Stimulated activated CD8-positive, alpha-beta memory T cell treated with anti-CD3 and anti-CD28 coated beads, Interleukin-15, amount 100 ng/mL, for 1 hour (primary cell): ENCODE measurements around the gene ASTN2.
"Not testable (repeated sequence)": the region's sequence is repeated elsewhere in the genome, so short reads cannot be mapped to it uniquely, and the experiment has no call there.

ENCODE experiments used
- DNase-seq: peaks from one replicate; pipeline ENCODE4 v3.0.0-alpha.2; 2020; ENCODE audit warnings: low read depth

ASTN2 gene

GRCh38 chr9:117074342-117074662 lies 340.6 kb downstream of the ASTN2 start:
- DNase-seq, result no peak

DNA sequence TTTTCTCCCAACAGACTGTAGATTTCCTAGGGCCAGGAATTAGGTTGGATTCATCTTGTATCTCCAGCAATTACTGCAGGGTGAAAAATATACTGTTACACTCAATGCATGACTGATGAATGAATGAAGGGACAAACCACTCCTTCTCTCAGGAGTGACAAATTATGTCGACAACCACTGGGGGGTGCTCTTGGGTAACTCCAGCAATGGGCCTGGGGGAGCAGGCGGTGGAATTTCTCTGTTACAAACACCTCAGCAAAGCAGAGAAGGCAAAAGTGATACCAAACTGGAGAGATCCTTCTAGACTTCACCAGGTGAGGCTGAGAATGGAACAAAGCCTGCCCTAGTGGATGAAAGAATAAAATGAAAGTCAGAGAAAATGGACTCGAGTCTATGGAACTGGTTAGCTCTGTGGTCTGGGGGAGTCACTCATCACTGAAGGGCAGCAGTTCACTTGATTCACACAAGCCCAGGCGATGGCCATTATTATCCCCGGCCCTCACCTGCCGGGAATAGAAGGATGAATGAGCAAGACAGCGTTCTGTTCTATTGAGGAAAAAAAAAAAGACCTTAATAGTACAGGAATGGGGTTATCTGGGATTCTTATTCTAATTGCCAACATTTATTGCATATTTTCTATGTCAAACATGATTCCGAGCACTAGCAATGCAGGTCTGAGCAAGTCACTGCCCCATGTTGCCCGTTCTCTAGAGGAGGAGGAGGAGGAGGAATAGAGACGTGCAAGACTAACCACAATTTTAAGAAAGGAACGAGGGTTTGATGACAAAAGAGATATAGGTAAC lies 341.1 kb downstream of the ASTN2 start:
- no peak for DNase-seq

DNA sequence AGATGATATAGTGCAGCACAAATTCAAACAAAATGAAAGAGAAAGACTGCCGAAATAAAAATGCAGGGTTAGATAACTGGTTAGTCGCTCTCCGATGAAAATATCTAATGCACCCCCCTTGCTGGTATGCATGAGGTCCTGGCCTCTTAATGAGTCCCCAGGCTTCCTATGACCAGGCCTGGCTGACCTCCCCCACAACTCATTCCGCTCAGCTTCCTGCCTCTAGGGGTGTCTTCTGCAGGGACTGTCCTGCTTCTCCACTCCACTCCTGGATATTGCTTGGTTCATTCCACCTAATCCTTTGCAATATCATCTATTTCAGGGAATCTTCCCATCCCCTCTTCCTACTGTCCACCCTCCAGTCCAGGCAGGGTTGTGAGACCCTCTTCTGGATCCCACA lies 341.8 kb downstream of the ASTN2 start:
- no peak for DNase-seq

GRCh38 chr9:117072216-117072615 lies 342.6 kb downstream of the ASTN2 start:
- DNase-seq, result no peak

- DNase-seq, result not testable (repeated sequence)
These were observed 343.1 kb downstream of the ASTN2 start for GRCh38 chr9:117071673-117072207.

- no peak for DNase-seq
These were observed 351.0 kb downstream of the ASTN2 start for GRCh38 chr9:117063721-117064471.

GRCh38 chr9:117060963-117061362 lies 353.9 kb downstream of the ASTN2 start:
- no peak for DNase-seq

GRCh38 chr9:117050007-117050406 lies 364.9 kb downstream of the ASTN2 start:
- DNase-seq, result no peak

- no peak for DNase-seq
These were observed 368.1 kb downstream of the ASTN2 start for GRCh38 chr9:117046666-117047327.

GRCh38 chr9:117044241-117044640 lies 370.6 kb downstream of the ASTN2 start:
- no peak for DNase-seq

DNA sequence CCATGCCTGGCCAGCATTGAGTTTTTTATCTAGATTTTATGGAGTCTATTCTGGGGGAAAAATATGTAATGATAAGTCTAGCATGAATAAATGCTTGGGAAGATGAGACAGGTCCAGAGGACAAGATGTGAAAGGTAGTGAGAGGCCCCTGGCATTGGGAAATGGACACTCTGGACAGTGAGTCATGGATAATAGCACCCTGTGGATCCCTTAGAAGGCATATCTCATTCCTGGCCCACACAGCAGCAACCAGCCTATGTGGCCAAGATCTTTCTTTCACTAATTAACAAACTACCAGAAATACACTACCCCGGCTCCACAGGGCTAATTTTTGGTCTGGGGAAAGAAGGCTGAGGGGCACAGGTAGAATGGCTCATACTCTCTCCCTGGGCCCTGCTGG lies 371.7 kb downstream of the ASTN2 start:
- no peak for DNase-seq

GRCh38 chr9:117035546-117035945 lies 379.3 kb downstream of the ASTN2 start:
- no peak for DNase-seq

DNA sequence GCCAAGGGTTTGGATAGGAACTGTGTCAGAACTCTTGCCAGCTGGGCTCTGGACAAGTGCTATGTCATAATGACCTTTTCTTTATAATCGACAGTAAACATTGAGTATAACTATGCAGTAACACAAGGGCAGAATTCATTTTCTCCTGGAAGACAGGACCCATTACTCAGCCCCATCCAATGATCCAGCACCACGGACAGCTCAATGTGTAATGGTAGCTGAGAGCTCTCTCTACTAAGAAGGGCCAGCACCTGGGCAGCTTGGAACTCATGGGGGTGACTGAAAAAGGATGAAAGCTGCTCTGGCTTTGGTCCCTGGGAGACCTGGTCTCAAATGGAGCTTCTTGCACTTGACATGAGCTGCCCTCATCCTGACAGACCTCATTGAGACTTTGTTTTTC lies 380.0 kb downstream of the ASTN2 start:
- DNase-seq, result no peak

- no peak for DNase-seq
These were observed 384.5 kb downstream of the ASTN2 start for GRCh38 chr9:117030254-117030768.

DNA sequence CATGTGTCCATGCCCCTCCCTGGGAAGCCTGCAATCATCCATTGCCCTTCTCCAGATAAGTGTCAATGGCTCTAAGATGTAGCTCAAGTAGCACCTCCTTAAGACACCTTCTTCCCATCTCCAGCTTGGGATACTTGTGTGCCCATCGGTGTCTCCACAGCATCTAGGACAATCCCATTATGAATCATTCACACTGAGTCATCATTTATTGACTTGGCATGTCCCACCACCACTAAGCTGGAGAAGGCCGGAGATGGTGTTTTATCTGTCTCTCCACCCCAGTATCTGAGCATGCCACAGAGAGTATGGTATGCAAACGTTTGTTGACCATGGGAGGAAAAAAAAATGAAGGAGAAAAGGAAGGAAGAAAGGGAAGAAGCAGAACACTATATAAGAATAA lies 385.5 kb downstream of the ASTN2 start:
- DNase-seq, result no peak

- no peak for DNase-seq
These were observed 386.6 kb downstream of the ASTN2 start for GRCh38 chr9:117028103-117028858.

- DNase-seq, result no peak
These were observed 393.0 kb downstream of the ASTN2 start for GRCh38 chr9:117021906-117022305.

GRCh38 chr9:117018966-117019617 lies 395.8 kb downstream of the ASTN2 start:
- DNase-seq, result no peak

DNA sequence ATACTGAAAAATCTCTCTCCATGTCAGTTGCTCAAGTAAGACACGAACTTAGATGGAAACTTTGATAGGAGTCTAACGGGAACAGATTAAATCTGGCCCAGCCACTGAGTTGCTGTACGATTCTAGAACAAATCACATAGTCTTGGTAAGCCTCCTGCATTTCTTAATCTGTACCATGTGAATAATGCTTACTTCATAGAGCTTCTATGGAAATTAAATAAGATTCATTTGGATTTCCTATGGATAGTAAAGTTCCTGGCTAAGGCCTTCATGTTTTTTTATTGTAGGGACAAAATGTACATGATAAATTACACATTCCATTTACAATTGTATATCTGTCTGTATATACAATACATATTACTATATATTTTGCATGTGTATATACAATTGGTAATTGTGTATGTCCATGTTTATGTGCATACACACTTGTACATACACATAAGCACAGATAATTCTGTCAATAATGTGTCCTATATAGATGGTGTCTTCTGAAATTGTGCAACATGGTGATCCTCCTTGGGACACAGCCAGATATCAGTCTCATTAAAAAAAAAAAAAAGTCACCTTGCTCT lies 397.4 kb downstream of the ASTN2 start:
- DNase-seq, result no peak

DNA sequence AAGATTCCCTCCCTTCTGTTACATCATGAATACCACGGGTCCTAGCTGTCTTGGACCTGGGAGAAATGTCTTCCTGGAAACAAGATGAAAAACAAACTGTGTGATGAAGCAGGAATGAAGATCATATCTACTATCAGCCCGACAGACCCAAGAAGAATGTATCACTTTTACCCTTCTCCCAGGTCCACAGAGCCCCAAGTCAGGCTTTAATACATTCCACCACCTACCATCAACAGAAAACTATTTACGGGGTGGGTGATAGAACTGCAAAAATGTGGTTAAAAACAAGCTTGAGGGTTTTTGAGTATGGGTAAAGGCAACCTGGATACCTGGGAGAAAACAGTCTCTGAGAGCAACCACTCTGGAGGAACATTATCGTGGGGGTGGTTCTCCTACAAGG lies 400.8 kb downstream of the ASTN2 start:
- no peak for DNase-seq

DNA sequence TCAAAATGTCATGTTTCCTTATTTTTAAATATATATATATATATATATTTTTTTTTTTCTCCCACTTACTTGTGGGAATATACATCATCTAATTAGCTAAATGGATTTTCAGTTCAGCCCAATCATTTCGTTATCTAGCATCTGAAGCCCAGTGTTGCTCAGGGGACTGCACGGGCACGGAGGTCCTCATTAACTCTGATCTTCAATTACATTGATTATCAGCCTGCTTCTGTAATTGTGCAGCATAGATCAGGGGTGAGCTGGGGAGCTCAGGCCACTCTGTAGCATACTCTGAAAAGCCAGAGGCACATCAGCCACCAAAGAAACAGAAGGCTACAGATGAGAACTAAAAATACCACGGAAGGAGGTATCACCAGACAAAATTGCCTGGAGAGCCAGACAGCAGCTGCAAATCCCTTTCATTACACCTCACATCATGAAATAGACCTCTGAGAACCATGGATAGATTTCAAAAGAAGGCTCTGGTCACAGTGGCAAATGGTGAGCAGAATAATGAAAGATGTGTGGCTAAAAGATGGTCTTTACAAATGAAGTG lies 401.3 kb downstream of the ASTN2 start:
- no peak for DNase-seq
